Astrocyte (in vitro differentiated cells and primary cell): ENCODE results near the gene LRRC57. TPM values are rescaled to one million over a fixed set of nuclear protein-coding genes. Genes with fewer than 3 reads are reported as not detected.
"Not testable (repeated sequence)": the region's sequence is repeated elsewhere in the genome, so short reads cannot be mapped to it uniquely, and the experiment has no call there.

Source experiments
- DNase-seq: peaks from one replicate; pipeline ENCODE4 v3.0.0-alpha.2; 2010; ENCODE audit warnings: low read depth
- FAIRE-seq: peaks from 2 replicates; lab custom pipeline; 2011; peaks lifted over from hg19 to GRCh38; lab: Jason Lieb, UNC
- H2AFZ ChIP-seq: 2 replicates; pipeline ENCODE4 v1.6.0; 2012; ENCODE audit warnings: low read depth, low read length, inconsistent platforms
- H3K27ac ChIP-seq: 2 replicates; pipeline ENCODE4 v1.5.1; 2011; ENCODE audit warnings: low read depth, low read length, inconsistent platforms
- H3K27me3 ChIP-seq: 2 replicates; pipeline ENCODE4 v1.6.0; 2011; ENCODE audit warnings: low read length, inconsistent platforms; ENCODE audit not compliant: insufficient read depth
- H3K36me3 ChIP-seq: 2 replicates; pipeline ENCODE4 v1.5.1; 2011; ENCODE audit warnings: low read length, inconsistent platforms; ENCODE audit not compliant: insufficient read depth
- H3K4me1 ChIP-seq: 2 replicates; pipeline ENCODE4 v1.5.1; 2011; ENCODE audit warnings: low read length, inconsistent platforms; ENCODE audit not compliant: insufficient read depth
- H3K4me2 ChIP-seq: 2 replicates; pipeline ENCODE4 v1.6.0; 2012; ENCODE audit warnings: low read length, inconsistent platforms
- H3K4me3 ChIP-seq: 2 replicates; pipeline ENCODE4 v1.5.1; 2011; ENCODE audit warnings: low read depth, mild to moderate bottlenecking, low read length, inconsistent platforms; ENCODE audit not compliant: insufficient read depth
- H3K79me2 ChIP-seq: 2 replicates; pipeline ENCODE4 v1.6.0; 2012; ENCODE audit warnings: mild to moderate bottlenecking, low read length, inconsistent platforms; ENCODE audit not compliant: insufficient read depth
- H3K9ac ChIP-seq: 2 replicates; pipeline ENCODE4 v1.6.0; 2012; ENCODE audit warnings: mild to moderate bottlenecking, low read length, inconsistent platforms
- H3K9me3 ChIP-seq: 2 replicates; pipeline ENCODE4 v1.5.1; 2012; ENCODE audit warnings: low read depth, mild to moderate bottlenecking, low read length, inconsistent platforms; ENCODE audit not compliant: insufficient read depth
- H4K20me1 ChIP-seq: 2 replicates; pipeline ENCODE4 v1.6.0; 2012; ENCODE audit warnings: low read length, inconsistent platforms; ENCODE audit not compliant: insufficient read depth
- H3K27ac Mint-ChIP-seq: one replicate; pipeline ENCODE4 v1.8.0; 2021; ENCODE audit warnings: mild to moderate bottlenecking, mixed read lengths; ENCODE audit not compliant: unreplicated experiment
- H3K27me3 Mint-ChIP-seq: one replicate; pipeline ENCODE4 v1.8.0; 2021; ENCODE audit warnings: low read depth, mixed read lengths; ENCODE audit not compliant: unreplicated experiment
- H3K36me3 Mint-ChIP-seq: one replicate; pipeline ENCODE4 v1.8.0; 2021; ENCODE audit warnings: low read depth, mixed read lengths; ENCODE audit not compliant: unreplicated experiment
- H3K4me1 Mint-ChIP-seq: one replicate; pipeline ENCODE4 v1.8.0; 2021; ENCODE audit warnings: low read depth, mixed read lengths; ENCODE audit not compliant: unreplicated experiment
- H3K4me3 Mint-ChIP-seq: one replicate; pipeline ENCODE4 v1.8.0; 2021; ENCODE audit warnings: mild to moderate bottlenecking, moderate library complexity, mixed read lengths; ENCODE audit not compliant: unreplicated experiment
- H3K9me3 Mint-ChIP-seq: one replicate; pipeline ENCODE4 v1.8.0; 2021; ENCODE audit warnings: mild to moderate bottlenecking, mixed read lengths; ENCODE audit not compliant: unreplicated experiment
- EZH2 ChIP-seq: IDR thresholded peaks from 2 replicates; pipeline ENCODE4 v1.6.1; 2012; ENCODE audit warnings: mild to moderate bottlenecking, low read length, inconsistent platforms; ENCODE audit not compliant: insufficient read depth
- total RNA-seq: library from RNA; stranded (reverse); gene quantifications from 2 replicates; pipeline ENCODE4 v1.2.1, GENCODE V29; 2021
- TF ChIP-seq, protein P1 (sequence below): IDR thresholded peaks from 2 replicates; pipeline ENCODE4 v1.5.1; 2011; ENCODE audit warnings: low read depth, mild to moderate bottlenecking, inconsistent platforms, low read length, moderate library complexity; ENCODE audit not compliant: insufficient read depth

LRRC57 gene
- total RNA-seq, 1 donor from 2014 or later, result 27.6 TPM

DNA sequence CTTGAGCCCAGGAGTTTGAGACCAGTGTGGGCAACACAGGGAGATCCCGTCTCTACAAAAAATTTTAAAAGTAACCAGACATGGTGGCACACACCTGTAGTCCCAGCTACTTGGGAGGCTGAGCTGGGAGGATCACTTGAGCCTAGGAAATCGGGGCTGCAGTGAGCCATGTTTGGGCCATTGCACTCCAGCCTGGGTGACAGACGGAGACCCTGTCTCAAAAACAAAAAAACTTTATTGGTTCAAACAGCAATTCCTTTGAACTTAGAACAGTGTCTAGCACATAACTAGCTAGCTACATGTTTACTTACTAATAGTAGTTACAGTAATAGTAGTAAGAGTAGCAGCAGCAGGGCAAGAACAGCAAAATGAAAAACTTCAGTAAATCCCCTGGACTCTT is 10.1 kb upstream of the LRRC57 start:
- no peak overlapping the region for H3K9ac ChIP-seq
- H3K9me3 ChIP-seq, result no peaks in the 10 kb centered on the region

DNA sequence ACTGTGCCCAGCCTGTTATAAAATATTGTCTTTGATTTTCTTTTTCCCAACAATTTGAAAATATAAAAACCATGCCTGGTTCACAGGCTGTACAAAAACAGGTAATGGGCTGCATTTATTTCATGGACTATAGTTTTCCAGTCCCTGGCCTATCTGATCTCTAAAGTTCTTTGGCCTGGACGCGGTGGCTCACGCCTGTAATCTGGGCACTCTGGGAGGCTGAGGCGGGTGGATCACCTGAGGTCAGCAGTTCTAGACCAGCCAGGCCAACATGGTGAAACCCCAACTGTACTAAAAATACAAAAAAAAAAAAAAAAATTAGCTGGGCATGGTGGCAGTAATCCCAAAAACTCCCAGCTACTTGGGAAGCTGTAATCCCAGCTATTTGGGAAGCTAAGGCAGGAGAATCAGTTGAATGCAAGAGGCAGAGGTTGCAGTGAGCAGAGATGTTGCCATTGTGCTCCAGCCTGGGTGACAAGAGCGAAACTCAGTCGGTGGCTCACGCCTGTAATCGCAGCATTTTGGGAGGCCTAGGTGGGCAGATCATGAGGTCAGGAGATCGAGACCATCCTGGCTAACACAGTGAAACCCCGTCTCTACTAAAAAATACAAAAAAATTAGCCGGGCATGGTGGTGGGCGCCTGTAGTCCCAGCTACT is 8.1 kb upstream of the LRRC57 start:
- H4K20me1 ChIP-seq, H3K9me3 Mint-ChIP-seq, H2AFZ ChIP-seq, H3K9ac ChIP-seq, H3K27me3 Mint-ChIP-seq, FAIRE-seq, H3K9me3 ChIP-seq, DNase-seq, H3K4me1 Mint-ChIP-seq, H3K27me3 ChIP-seq, H3K4me2 ChIP-seq, H3K4me3 Mint-ChIP-seq, H3K4me3 ChIP-seq, H3K36me3 Mint-ChIP-seq, H3K36me3 ChIP-seq, H3K27ac ChIP-seq, H3K27ac Mint-ChIP-seq, H3K4me1 ChIP-seq: not testable (repeated sequence)
- H3K79me2 ChIP-seq, result peaks cover 36% of the 10 kb centered on the region

More for the DNA sequence above, 10.1 kb upstream of the LRRC57 start:
- Histone ChIP-seq H3K27me3 (no peaks in the 10 kb centered on the region), H4K20me1 (peaks cover 4% of the 10 kb centered on the region), H3K79me2 (peaks cover 19% of the 10 kb centered on the region), H3K27ac (no peak overlapping the region), H3K36me3 (peaks cover 7% of the 10 kb centered on the region), H3K4me3 (no peak overlapping the region), H3K4me2 (no peak overlapping the region), H2AFZ (no peak overlapping the region), H3K4me1 (no peaks in the 10 kb centered on the region)
- H3K27me3 Mint-ChIP-seq, result no peaks in the 10 kb centered on the region
- H3K9me3 Mint-ChIP-seq, result no peaks in the 10 kb centered on the region
- no peak for TF ChIP-seq EZH2
- TF ChIP-seq, protein P1, sequence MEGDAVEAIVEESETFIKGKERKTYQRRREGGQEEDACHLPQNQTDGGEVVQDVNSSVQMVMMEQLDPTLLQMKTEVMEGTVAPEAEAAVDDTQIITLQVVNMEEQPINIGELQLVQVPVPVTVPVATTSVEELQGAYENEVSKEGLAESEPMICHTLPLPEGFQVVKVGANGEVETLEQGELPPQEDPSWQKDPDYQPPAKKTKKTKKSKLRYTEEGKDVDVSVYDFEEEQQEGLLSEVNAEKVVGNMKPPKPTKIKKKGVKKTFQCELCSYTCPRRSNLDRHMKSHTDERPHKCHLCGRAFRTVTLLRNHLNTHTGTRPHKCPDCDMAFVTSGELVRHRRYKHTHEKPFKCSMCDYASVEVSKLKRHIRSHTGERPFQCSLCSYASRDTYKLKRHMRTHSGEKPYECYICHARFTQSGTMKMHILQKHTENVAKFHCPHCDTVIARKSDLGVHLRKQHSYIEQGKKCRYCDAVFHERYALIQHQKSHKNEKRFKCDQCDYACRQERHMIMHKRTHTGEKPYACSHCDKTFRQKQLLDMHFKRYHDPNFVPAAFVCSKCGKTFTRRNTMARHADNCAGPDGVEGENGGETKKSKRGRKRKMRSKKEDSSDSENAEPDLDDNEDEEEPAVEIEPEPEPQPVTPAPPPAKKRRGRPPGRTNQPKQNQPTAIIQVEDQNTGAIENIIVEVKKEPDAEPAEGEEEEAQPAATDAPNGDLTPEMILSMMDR, result no peak
- FAIRE-seq (no peak), DNase-seq (no peak)
- peaks cover 2% of the 10 kb centered on the region for H3K36me3 Mint-ChIP-seq
- no peak overlapping the region for H3K4me3 Mint-ChIP-seq
- no peak overlapping the region for H3K27ac Mint-ChIP-seq
- no peaks in the 10 kb centered on the region for H3K4me1 Mint-ChIP-seq

DNA sequence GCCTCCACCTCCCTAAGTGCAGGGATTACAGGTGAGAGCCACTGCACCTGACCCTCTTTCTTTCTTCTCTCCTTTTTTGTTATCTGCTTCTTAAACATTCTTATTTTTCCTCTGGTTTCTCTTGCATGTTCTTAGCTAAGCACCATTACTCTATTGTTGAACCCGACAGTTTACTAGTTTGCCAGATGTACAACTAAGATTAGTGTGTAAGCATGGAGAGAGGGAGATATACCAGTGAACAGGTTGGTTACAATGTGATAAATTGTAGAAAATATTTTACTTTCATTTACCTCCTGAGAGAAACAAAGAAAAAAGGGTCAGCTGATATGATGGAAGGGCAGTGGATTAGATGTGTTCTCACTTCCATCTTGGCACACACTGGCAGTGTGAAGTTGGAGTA is 5.0 kb upstream of the LRRC57 start:
- Mint-ChIP-seq H3K27me3 (no peaks in the 10 kb centered on the region), H3K4me3 (no peak overlapping the region), H3K27ac (no peak overlapping the region), H3K9me3 (no peaks in the 10 kb centered on the region), H3K36me3 (no peaks in the 10 kb centered on the region), H3K4me1 (no peaks in the 10 kb centered on the region)
- no peak for FAIRE-seq
- Histone ChIP-seq H3K27me3 (no peaks in the 10 kb centered on the region), H3K79me2 (peaks cover 63% of the 10 kb centered on the region), H2AFZ (no peak overlapping the region), H3K36me3 (no peaks in the 10 kb centered on the region), H3K9ac (no peak overlapping the region), H3K4me3 (no peak overlapping the region), H4K20me1 (peaks cover 12% of the 10 kb centered on the region), H3K27ac (no peak overlapping the region), H3K4me1 (no peaks in the 10 kb centered on the region), H3K9me3 (no peaks in the 10 kb centered on the region), H3K4me2 (no peak overlapping the region)
- DNase-seq, result no peak
- TF ChIP-seq EZH2, result no peak
- TF ChIP-seq, protein P1, result no peak
